OCI-LY3 (cell line): ENCODE results near the gene PPFIBP2.

Experiments
- EZH2phosphoT487 ChIP-seq: fragments of 200-600 bp; shearing (Covaris generic); IDR thresholded peaks from 2 replicates; pipeline ENCODE4 v1.6.1; 2018; ENCODE audit warnings: antibody characterized with exemption, mixed run types, low read depth
- TF ChIP-seq, protein P1 (sequence below): fragments of 200-600, 300-600 bp; sonication (generic); IDR thresholded peaks from 2 replicates; pipeline ENCODE4 v1.5.1; 2014; ENCODE audit warnings: antibody characterized with exemption, low read length, low read depth

DNA sequence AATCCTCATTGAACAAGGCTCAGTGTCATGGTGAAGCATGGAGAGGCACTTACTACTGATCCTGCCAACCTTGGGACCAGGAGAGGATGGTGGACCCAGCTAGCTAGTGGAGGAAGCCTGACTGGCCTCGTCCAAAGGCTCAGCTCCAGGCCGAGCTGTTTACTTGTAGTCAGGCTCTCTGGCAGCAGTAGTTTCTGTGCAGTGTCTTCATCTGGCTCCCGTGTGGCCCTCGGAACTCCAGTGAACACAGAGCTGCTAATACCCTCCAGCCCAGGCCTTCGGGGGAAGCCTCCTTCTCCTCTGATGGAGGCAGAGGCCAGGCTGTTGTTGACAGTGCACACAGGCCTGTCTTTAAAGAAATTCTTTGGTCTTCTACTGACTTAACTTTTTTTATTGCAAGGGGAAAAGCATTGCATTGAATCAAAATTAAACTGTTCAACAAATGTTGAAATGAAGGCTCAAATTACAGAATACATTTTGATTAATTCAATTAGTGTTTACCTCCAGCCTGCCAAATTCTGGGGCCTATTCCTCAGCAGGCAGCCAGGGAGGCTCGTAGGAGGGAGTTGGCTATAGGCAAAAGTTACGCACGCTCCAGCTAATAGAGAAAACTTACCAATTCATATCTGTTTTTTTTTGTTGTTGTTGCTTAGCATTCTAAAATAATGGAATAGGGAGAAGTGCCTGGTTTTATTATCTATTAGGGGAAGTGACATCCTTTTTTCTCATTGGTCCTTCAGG lies 18.8 kb downstream of the PPFIBP2 start:
- TF ChIP-seq, protein P1, sequence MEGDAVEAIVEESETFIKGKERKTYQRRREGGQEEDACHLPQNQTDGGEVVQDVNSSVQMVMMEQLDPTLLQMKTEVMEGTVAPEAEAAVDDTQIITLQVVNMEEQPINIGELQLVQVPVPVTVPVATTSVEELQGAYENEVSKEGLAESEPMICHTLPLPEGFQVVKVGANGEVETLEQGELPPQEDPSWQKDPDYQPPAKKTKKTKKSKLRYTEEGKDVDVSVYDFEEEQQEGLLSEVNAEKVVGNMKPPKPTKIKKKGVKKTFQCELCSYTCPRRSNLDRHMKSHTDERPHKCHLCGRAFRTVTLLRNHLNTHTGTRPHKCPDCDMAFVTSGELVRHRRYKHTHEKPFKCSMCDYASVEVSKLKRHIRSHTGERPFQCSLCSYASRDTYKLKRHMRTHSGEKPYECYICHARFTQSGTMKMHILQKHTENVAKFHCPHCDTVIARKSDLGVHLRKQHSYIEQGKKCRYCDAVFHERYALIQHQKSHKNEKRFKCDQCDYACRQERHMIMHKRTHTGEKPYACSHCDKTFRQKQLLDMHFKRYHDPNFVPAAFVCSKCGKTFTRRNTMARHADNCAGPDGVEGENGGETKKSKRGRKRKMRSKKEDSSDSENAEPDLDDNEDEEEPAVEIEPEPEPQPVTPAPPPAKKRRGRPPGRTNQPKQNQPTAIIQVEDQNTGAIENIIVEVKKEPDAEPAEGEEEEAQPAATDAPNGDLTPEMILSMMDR: no peak
- no peak for TF ChIP-seq EZH2phosphoT487
